GM12878 (cell line): ENCODE results near the gene RFX7.

Experiments used
- STAT1 ChIP-seq: fragments of 450-650 bp; conservative IDR thresholded peaks from 2 replicates; pipeline ENCODE4 v1.6.1; 2014; ENCODE audit warnings: antibody characterized with exemption, mild to moderate bottlenecking
- TF ChIP-seq, protein P1 (sequence below): fragments of 450-650 bp; formaldehyde crosslinking; IDR thresholded peaks from 2 replicates; pipeline ENCODE4 v1.4.0; 2020; ENCODE audit warnings: mild to moderate bottlenecking, moderate library complexity

DNA sequence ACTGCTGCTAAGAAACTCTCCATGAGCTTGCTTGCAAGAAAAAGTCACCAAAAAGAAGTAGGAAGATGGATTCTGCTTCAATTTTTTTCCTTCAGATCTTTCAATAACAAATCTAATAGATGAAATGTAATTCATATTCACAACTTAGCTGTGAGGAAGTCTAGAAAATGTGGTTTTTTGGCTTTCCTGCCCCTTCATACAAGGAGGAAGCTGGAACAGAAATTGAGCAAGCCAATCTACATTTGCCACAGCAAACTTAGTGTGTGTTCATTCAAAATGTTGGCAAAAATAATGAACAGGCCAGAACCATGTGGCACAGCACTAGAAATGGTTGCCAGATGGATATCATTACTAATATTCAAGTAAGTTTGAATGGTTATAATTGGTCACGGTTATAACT, 157.1 kb downstream of the RFX7 start:
- no peak for TF ChIP-seq STAT1
- TF ChIP-seq, protein P1, sequence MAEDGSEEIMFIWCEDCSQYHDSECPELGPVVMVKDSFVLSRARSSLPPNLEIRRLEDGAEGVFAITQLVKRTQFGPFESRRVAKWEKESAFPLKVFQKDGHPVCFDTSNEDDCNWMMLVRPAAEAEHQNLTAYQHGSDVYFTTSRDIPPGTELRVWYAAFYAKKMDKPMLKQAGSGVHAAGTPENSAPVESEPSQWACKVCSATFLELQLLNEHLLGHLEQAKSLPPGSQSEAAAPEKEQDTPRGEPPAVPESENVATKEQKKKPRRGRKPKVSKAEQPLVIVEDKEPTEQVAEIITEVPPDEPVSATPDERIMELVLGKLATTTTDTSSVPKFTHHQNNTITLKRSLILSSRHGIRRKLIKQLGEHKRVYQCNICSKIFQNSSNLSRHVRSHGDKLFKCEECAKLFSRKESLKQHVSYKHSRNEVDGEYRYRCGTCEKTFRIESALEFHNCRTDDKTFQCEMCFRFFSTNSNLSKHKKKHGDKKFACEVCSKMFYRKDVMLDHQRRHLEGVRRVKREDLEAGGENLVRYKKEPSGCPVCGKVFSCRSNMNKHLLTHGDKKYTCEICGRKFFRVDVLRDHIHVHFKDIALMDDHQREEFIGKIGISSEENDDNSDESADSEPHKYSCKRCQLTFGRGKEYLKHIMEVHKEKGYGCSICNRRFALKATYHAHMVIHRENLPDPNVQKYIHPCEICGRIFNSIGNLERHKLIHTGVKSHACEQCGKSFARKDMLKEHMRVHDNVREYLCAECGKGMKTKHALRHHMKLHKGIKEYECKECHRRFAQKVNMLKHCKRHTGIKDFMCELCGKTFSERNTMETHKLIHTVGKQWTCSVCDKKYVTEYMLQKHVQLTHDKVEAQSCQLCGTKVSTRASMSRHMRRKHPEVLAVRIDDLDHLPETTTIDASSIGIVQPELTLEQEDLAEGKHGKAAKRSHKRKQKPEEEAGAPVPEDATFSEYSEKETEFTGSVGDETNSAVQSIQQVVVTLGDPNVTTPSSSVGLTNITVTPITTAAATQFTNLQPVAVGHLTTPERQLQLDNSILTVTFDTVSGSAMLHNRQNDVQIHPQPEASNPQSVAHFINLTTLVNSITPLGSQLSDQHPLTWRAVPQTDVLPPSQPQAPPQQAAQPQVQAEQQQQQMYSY (CRISPR knock-in tag) = no peak
